IPS-15b (cell line): Measurements from ENCODE around the gene PLXDC1.

Experiments
- H3K27me3 ChIP-seq: one replicate; pipeline ENCODE4 v1.6.1; 2013; ENCODE audit warnings: low read length; ENCODE audit not compliant: control insufficient read depth, insufficient read depth
- H3K36me3 ChIP-seq: one replicate; pipeline ENCODE4 v1.6.1; 2013; ENCODE audit warnings: low read length; ENCODE audit not compliant: control insufficient read depth, insufficient read depth
- H3K4me1 ChIP-seq: one replicate; pipeline ENCODE4 v1.6.1; 2013; ENCODE audit warnings: mild to moderate bottlenecking, low read length; ENCODE audit not compliant: control insufficient read depth, insufficient read depth
- H3K4me3 ChIP-seq: one replicate; pipeline ENCODE4 v1.5.1; 2013; ENCODE audit warnings: low read depth, low read length
- H3K9ac ChIP-seq: one replicate; pipeline ENCODE4 v1.6.1; 2013; ENCODE audit warnings: low read depth, mild to moderate bottlenecking, low read length
- H3K9me3 ChIP-seq: one replicate; pipeline ENCODE4 v1.6.1; 2013; ENCODE audit warnings: mild to moderate bottlenecking, low read length; ENCODE audit not compliant: control insufficient read depth, insufficient read depth

The PLXDC1 gene

DNA sequence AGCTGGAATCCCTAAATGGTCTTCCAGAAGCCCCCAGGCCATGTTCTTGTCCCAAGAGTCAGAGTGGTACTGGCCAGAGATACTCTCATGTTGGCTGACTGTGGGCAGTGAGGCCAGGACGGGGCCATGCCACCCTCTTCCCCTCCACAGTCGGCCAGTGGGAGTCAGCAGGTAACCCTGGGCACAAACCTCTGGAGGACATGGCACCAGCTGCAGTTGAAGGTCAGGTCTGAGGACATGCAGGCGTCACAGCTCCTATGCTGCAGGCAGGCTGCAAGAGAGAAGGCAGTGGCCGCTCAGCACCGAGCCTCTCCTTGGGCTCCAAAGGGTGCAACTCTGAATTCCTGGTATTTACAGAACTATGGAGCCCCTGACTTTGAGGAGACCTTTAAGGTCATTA, 68.2 kb downstream of the PLXDC1 start:
- H3K9me3 ChIP-seq = no peaks in the 10 kb centered on the region
- no peak overlapping the region for H3K4me3 ChIP-seq
- H3K27me3 ChIP-seq = no peaks in the 10 kb centered on the region
- peaks cover 13% of the 10 kb centered on the region for H3K4me1 ChIP-seq
- H3K36me3 ChIP-seq = no peaks in the 10 kb centered on the region
- no peak overlapping the region for H3K9ac ChIP-seq

DNA sequence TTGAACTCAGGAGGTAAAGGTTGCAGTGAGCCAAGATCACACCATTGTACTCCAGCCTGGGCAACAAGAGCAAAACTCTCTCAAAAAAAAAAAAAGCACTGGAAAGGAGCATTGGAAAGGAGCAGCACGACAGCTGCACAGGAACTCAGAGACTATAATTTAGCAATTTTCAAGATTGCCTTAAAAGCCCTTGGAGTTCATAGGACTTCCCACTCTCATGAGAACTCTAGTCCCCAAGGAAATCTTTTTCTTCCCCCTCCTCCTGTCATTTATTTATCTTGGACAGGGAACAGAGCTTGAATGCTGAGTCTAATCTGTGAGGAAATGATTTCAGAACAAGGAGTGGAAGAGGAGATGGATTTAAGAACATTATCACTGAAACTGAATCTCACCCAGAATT, 69.0 kb downstream of the PLXDC1 start:
- Histone ChIP-seq H3K9ac (no peak overlapping the region), H3K4me3 (no peak overlapping the region), H3K36me3 (no peaks in the 10 kb centered on the region), H3K4me1 (peaks cover 13% of the 10 kb centered on the region), H3K27me3 (no peaks in the 10 kb centered on the region), H3K9me3 (no peaks in the 10 kb centered on the region)

- Histone ChIP-seq H3K36me3 (no peaks in the 10 kb centered on the region), H3K9ac (no peak overlapping the region), H3K27me3 (no peaks in the 10 kb centered on the region), H3K4me1 (peaks cover 13% of the 10 kb centered on the region), H3K9me3 (no peaks in the 10 kb centered on the region), H3K4me3 (no peak overlapping the region)
Measured at GRCh38 chr17:39081851-39082250, 69.6 kb downstream of the PLXDC1 start.

DNA sequence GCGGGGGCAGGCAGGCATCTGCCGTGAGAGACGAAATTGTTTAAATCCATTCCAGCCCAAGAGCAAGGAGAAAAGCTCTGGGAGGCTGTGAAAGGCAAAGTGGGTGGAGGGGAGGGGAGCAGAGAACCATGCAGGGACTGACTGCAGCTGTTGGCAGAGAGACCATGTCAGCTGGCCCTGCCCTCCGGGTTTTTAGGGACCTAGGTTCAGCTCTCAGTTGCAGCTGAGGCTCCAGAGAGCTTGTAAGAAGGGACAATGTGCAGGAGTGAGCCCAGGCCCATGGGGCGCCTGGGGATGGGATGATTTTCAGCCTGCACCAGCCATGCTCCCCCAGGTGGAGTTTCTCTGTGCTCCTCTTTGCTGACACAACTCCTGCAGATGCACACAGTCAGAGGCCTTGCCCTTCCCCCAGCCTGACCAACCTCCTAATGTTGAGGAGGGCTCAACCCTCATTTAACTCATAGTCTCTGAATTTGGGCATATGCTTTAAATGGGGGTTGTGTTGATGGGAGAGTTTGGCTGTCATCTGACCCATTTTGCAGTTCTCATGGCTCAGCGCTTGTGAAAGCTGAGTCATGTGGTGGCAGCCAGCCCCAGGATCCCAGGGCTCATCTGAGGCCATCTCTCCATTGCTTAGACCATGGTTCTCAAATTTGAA, 70.9 kb downstream of the PLXDC1 start:
- Histone ChIP-seq H3K4me3 (no peak overlapping the region), H3K9me3 (no peaks in the 10 kb centered on the region), H3K9ac (no peak overlapping the region), H3K36me3 (no peaks in the 10 kb centered on the region), H3K27me3 (no peaks in the 10 kb centered on the region), H3K4me1 (peaks cover 13% of the 10 kb centered on the region)

DNA sequence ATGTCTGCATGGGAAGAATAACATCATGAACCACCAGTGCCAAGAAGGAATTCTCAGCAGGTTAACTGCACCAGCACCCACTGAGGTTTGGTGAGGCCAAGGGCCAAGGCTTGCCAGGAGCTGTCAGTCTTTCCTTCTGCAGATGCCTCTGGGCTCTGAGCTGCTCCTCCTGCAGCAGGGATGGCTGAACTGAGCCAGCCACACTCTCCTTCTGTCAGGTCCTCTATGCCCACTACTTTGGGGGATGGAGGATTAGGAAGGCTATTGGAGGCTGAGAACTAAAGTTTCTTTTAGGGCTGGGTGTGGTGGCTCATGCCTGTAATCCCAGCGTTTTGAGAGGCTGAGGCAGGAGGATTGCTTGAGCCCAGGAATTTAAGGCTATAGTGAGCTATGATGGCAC, 71.6 kb downstream of the PLXDC1 start:
- H3K9me3 ChIP-seq = no peaks in the 10 kb centered on the region
- no peaks in the 10 kb centered on the region for H3K36me3 ChIP-seq
- H3K27me3 ChIP-seq = no peaks in the 10 kb centered on the region
- no peak overlapping the region for H3K4me3 ChIP-seq
- H3K4me1 ChIP-seq = peaks cover 13% of the 10 kb centered on the region
- no peak overlapping the region for H3K9ac ChIP-seq

DNA sequence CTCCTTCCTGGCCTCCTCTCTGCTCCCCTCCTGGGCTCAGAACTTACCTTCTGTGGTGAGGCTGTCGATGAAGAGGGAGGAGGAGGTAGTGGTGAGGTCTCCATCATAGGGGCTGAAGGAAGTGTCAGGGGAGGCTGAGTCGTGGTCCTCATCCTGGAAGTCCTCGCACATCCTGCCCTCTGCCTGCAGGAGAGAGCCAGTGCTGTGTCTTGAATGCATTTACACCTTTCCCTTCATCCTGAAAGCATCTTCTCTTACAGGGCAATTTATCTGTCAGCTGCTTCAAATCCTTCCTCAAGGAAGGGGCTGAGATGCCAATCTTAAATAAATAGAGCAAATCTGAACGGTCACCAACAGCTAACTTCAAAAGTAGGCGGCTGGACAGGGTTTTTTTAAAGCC, 73.6 kb downstream of the PLXDC1 start:
- Histone ChIP-seq H3K9ac (no peak overlapping the region), H3K4me1 (peaks cover 13% of the 10 kb centered on the region)

GRCh38 chr17:39077252-39077651, 74.2 kb downstream of the PLXDC1 start:
- no peak overlapping the region for H3K4me3 ChIP-seq
- no peaks in the 10 kb centered on the region for H3K36me3 ChIP-seq
- H3K9me3 ChIP-seq = no peaks in the 10 kb centered on the region
- H3K9ac ChIP-seq = no peak overlapping the region
- peaks cover 13% of the 10 kb centered on the region for H3K4me1 ChIP-seq
- H3K27me3 ChIP-seq = no peaks in the 10 kb centered on the region

More for the DNA sequence above, 73.6 kb downstream of the PLXDC1 start:
- Histone ChIP-seq H3K4me3 (no peak overlapping the region), H3K36me3 (no peaks in the 10 kb centered on the region), H3K27me3 (no peaks in the 10 kb centered on the region), H3K9me3 (no peaks in the 10 kb centered on the region)

DNA sequence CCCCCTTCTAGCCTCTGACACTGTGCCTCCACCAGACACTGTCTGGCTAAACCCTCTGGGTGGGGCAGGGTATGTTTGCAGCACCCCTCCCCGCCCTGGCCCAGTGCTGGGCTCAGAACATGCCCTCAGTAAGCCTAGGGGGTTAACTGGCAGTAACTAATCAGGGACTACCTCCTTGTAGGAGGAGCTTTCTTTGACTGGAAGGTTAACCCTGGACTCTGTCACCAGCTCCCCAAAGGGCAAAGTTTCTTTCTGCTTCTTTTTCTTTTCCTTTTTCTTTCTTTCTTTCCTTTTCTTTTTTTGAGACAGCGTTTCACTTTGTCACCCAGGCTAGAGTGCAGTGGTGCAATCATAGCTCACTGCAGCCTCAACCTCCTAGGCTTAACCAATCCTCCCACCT, 76.8 kb downstream of the PLXDC1 start:
- Histone ChIP-seq H3K36me3 (no peaks in the 10 kb centered on the region), H3K27me3 (no peaks in the 10 kb centered on the region), H3K9me3 (no peaks in the 10 kb centered on the region), H3K4me3 (no peak overlapping the region), H3K9ac (no peak overlapping the region), H3K4me1 (peaks cover 4% of the 10 kb centered on the region)

- no peaks in the 10 kb centered on the region for H3K36me3 ChIP-seq
Measured at GRCh38 chr17:39073916-39074315, 77.5 kb downstream of the PLXDC1 start.

GRCh38 chr17:39073353-39073752, 78.1 kb downstream of the PLXDC1 start:
- H3K36me3 ChIP-seq = no peaks in the 10 kb centered on the region
- H3K9ac ChIP-seq = no peak overlapping the region
- no peaks in the 10 kb centered on the region for H3K27me3 ChIP-seq
- H3K4me3 ChIP-seq = no peak overlapping the region
- H3K4me1 ChIP-seq = peaks cover 4% of the 10 kb centered on the region
- no peaks in the 10 kb centered on the region for H3K9me3 ChIP-seq

More at GRCh38 chr17:39073916-39074315, 77.5 kb downstream of the PLXDC1 start:
- Histone ChIP-seq H3K4me3 (no peak overlapping the region), H3K4me1 (peaks cover 4% of the 10 kb centered on the region), H3K27me3 (no peaks in the 10 kb centered on the region), H3K9me3 (no peaks in the 10 kb centered on the region), H3K9ac (no peak overlapping the region)

GRCh38 chr17:39071573-39071972, 79.9 kb downstream of the PLXDC1 start:
- Histone ChIP-seq H3K9ac (no peak overlapping the region), H3K36me3 (no peaks in the 10 kb centered on the region), H3K9me3 (no peaks in the 10 kb centered on the region), H3K4me3 (no peak overlapping the region), H3K4me1 (peaks cover 4% of the 10 kb centered on the region), H3K27me3 (no peaks in the 10 kb centered on the region)

- Histone ChIP-seq H3K4me1 (peaks cover 4% of the 10 kb centered on the region), H3K4me3 (no peak overlapping the region), H3K9me3 (no peaks in the 10 kb centered on the region), H3K9ac (no peak overlapping the region), H3K36me3 (no peaks in the 10 kb centered on the region), H3K27me3 (no peaks in the 10 kb centered on the region)
Measured at GRCh38 chr17:39069114-39069756, 82.2 kb downstream of the PLXDC1 start.
